Stimulated activated CD8-positive, alpha-beta memory T cell treated with anti-CD3 and anti-CD28 coated beads, Interleukin-15, amount 100 ng/mL, for 4 hours (primary cell): ENCODE results near the gene FCN1.

ENCODE experiments used
- DNase-seq, 2 donors: peaks; one replicate each; pipeline ENCODE4 v3.0.0-alpha.2; 2020; ENCODE audit warnings: low read depth in 2 of 2

FCN1 gene

GRCh38 chr9:134951461-134951860 lies 33.7 kb upstream of the FCN1 start:
- no peak for DNase-seq

- DNase-seq: no peak
Observed at GRCh38 chr9:134950386-134951210, 32.9 kb upstream of the FCN1 start.

- DNase-seq: no peak
Observed at GRCh38 chr9:134949681-134950385, 32.1 kb upstream of the FCN1 start.

GRCh38 chr9:134948149-134948548 lies 30.4 kb upstream of the FCN1 start:
- no peak for DNase-seq

GRCh38 chr9:134947265-134947955 lies 29.7 kb upstream of the FCN1 start:
- no peak for DNase-seq

GRCh38 chr9:134946663-134947062 lies 29.0 kb upstream of the FCN1 start:
- no peak for DNase-seq

GRCh38 chr9:134945509-134946275 lies 28.0 kb upstream of the FCN1 start:
- no peak for DNase-seq

- DNase-seq: no peak
Observed at GRCh38 chr9:134944916-134945315, 27.2 kb upstream of the FCN1 start.

- no peak for DNase-seq
Observed at GRCh38 chr9:134944351-134944802, 26.7 kb upstream of the FCN1 start.

GRCh38 chr9:134943836-134944235 lies 26.1 kb upstream of the FCN1 start:
- no peak for DNase-seq

- no peak for DNase-seq
Observed at GRCh38 chr9:134943411-134943810, 25.7 kb upstream of the FCN1 start.

- DNase-seq: no peak
Observed at GRCh38 chr9:134942788-134943184, 25.1 kb upstream of the FCN1 start.

- DNase-seq: no peak
Observed at GRCh38 chr9:134942011-134942787, 24.5 kb upstream of the FCN1 start.

- no peak for DNase-seq
Observed at GRCh38 chr9:134940236-134941208, 22.8 kb upstream of the FCN1 start.

GRCh38 chr9:134939836-134940235 lies 22.1 kb upstream of the FCN1 start:
- no peak for DNase-seq

- DNase-seq: no peak
Observed at GRCh38 chr9:134939080-134939733, 21.5 kb upstream of the FCN1 start.

GRCh38 chr9:134938346-134939079 lies 20.8 kb upstream of the FCN1 start:
- no peak for DNase-seq

- DNase-seq: no peak
Observed at GRCh38 chr9:134937566-134938345, 20.0 kb upstream of the FCN1 start.
